HG03060 (cell line): ENCODE results near the gene AKAP11.

Experiments
- ATAC-seq: cut with Tn5 transposase; IDR thresholded peaks from one replicate; pipeline ENCODE4 v1.9.1; 2021; ENCODE audit warnings: low read depth, moderate number of reproducible peaks; ENCODE audit not compliant: unreplicated experiment

AKAP11 gene

DNA sequence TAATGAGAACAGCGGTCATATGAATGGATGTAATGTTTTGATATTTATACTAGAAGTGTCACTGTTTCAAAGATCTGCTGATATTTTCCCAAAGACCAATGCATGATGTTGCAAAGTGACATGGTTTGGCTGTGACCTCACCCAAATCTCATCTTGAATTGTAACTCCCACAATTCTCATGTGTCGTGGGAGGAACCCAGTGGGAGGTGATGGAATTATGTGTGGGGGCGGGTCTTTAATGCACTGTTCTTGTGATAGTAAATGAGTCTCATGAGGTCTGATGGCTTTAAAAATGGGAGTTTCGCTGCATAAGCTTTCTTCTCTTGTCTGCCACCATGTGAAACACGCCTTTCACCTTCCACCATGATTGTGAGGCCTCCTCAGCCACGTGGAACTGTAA, 98.3 kb downstream of the AKAP11 start:
- ATAC-seq: no peak
